K562 (cell line): Measurements from ENCODE around the gene CTF1. TPM values are rescaled to one million over a fixed set of nuclear protein-coding genes. Genes with fewer than 3 reads are reported as not detected.

Experiments
- CREM ChIP-seq: IDR thresholded peaks from 2 replicates; pipeline ENCODE4 v1.6.1; 2014; ENCODE audit warnings: antibody characterized with exemption, low read depth
- ESRRB ChIP-seq: fragments of 250-450 bp; sonication (Bioruptor Pico); IDR thresholded peaks from 2 replicates; pipeline ENCODE4 v1.5.0; 2020; ENCODE audit warnings: mild to moderate bottlenecking, moderate library complexity, borderline replicate concordance
- KDM1A ChIP-seq, 2 experiments: fragments of 450-650 bp; IDR thresholded peaks; 2 replicates each; pipeline ENCODE4 v1.6.1; 2016; ENCODE audit warnings: mild to moderate bottlenecking in 2 of 2
- MEF2D ChIP-seq: conservative IDR thresholded peaks from 2 replicates; pipeline ENCODE4 v1.6.1; 2016; ENCODE audit warnings: low read depth, missing genetic modification characterization, missing compliant biosample characterization
- RFX7 ChIP-seq: fragments of 250-450 bp; sonication (Bioruptor Pico); IDR thresholded peaks from 2 replicates; pipeline ENCODE4 v1.5.1; 2021; ENCODE audit warnings: mild to moderate bottlenecking
- SETDB1 ChIP-seq: IDR thresholded peaks from one replicate; pipeline ENCODE4 v1.6.1; 2012; ENCODE audit warnings: low read length, control low read depth, inconsistent platforms
- SIX5 ChIP-seq, 2 experiments: IDR thresholded peaks; 2 replicates each; pipeline ENCODE4 v1.6.1; 2011; ENCODE audit warnings: low read length in 2 of 2, borderline replicate concordance in 1 of 2, low read depth in 1 of 2, mild to moderate bottlenecking in 1 of 2, moderate library complexity in 1 of 2; ENCODE audit not compliant: insufficient read depth in 1 of 2
- polyA plus RNA-seq, 8 experiments: library from polyadenylated mRNA; depleted of rRNA in 4 of 8; stranded (reverse) in 5 of 8; unstranded in 3 of 8; fragments of >200 nt; fragmentation: Nextera tagmentation in 2 of 8; fragmentation: Illumina TruSeq in 1 of 8; extraction: Ambion mirVana in 2 of 8; extraction: Trizol in 1 of 8; gene quantifications; 2 replicates each; pipeline versions ENCODE4 v1.2.1 to v1.2.3, GENCODE V29; 2011 to 2014; ENCODE audit warnings: inconsistent platforms in 1 of 8, missing spikeins in 1 of 8
- total RNA-seq, 7 experiments: library from RNA; depleted of rRNA in 6 of 7; stranded (reverse); fragments of >200 nt in 6 of 7; fragmentation: Illumina TruSeq in 2 of 7; extraction: Trizol in 2 of 7; gene quantifications; 2 replicates each; pipeline versions ENCODE4 v1.2.1 to v1.2.3, GENCODE V29; 2011 to 2021; ENCODE audit warnings: low replicate concordance in 1 of 7
- TF ChIP-seq, protein P1 (sequence below), 2 experiments: IDR thresholded peaks; 2 replicates each; pipeline ENCODE4 v1.6.1; 2012; ENCODE audit warnings: improper control_type of control experiment in 2 of 2, low read depth in 2 of 2, low read length in 2 of 2, borderline replicate concordance in 1 of 2
- TF ChIP-seq, protein P2 (sequence below): fragments of 200-800 bp; sonication (Bioruptor generic); IDR thresholded peaks from 2 replicates; pipeline ENCODE4 v1.6.1; 2016; ENCODE audit warnings: missing genetic modification characterization, missing compliant biosample characterization
- TF ChIP-seq, protein P3 (sequence below): fragments of 450-650 bp; formaldehyde crosslinking; IDR thresholded peaks from 2 replicates; pipeline ENCODE4 v1.4.0; 2022; ENCODE audit warnings: missing genetic modification characterization
- TF ChIP-seq, protein P4 (sequence below): fragments of 200-800 bp; sonication (Bioruptor generic); IDR thresholded peaks from 2 replicates; pipeline ENCODE4 v1.6.1; 2017; ENCODE audit warnings: missing genetic modification characterization, missing compliant biosample characterization
- TF ChIP-seq, protein P5 (sequence below): sonication (generic); formaldehyde crosslinking; IDR thresholded peaks from 2 replicates; pipeline ENCODE4 v1.8.0; 2022; ENCODE audit warnings: missing genetic modification reagents, mild to moderate bottlenecking, moderate library complexity, borderline replicate concordance

The CTF1 gene
- total and polyA plus RNA-seq, 9 of the 15 experiments (the other 6 are each of a cell fraction or from before 2014, with no cell fraction given) = 0.24 to 2.5 (median 0.44) TPM

DNA sequence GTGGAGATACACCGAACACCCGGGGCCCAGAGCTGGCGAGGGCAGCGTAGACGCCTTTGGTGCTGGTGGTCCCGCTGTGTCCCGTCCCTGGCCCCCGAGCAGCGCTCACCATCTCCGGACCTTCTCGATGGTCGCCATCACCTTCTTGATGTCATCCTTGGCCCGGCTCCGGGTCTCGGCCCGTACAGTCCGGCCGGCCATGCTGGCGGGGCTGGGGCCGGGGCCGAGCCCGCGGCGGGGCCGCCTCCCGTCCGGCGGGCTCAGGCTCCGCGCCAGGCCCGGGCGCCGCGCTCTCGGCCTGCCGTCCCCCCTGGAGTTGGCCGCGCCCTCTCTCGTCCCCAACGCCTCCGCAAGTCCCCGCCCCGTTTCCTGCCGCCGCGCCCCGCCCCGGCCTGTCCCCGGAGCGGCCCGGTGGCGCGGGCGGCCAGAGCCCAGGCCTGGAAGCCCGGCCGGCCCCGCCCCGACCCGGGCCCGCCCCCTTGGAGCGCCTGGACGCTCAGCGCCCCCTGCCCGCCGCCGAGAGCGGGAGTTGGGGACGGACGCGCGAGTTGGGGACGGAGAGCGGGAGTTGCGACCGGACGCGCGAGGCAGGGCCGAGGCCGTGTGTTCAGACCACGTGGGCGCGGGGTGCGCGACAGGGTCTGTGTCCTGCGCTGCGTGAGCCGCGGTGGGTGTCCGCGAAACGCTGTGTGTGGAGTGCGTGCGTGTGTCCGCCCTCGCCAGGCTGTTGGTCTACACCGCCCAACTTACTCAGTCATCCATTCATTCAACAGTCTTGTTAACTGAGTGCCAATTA, 2.5 kb upstream of the CTF1 start, which contains the start of gene BCL7C (continued):
- TF ChIP-seq, protein P1, sequence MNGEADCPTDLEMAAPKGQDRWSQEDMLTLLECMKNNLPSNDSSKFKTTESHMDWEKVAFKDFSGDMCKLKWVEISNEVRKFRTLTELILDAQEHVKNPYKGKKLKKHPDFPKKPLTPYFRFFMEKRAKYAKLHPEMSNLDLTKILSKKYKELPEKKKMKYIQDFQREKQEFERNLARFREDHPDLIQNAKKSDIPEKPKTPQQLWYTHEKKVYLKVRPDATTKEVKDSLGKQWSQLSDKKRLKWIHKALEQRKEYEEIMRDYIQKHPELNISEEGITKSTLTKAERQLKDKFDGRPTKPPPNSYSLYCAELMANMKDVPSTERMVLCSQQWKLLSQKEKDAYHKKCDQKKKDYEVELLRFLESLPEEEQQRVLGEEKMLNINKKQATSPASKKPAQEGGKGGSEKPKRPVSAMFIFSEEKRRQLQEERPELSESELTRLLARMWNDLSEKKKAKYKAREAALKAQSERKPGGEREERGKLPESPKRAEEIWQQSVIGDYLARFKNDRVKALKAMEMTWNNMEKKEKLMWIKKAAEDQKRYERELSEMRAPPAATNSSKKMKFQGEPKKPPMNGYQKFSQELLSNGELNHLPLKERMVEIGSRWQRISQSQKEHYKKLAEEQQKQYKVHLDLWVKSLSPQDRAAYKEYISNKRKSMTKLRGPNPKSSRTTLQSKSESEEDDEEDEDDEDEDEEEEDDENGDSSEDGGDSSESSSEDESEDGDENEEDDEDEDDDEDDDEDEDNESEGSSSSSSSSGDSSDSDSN (IDR thresholded peaks at IDR 0.05; ENCODE audit: borderline replicate concordance in 1 of 2, low read depth in 2 of 2, low read length in 2 of 2) = peak; percentile 30 to 64; a peak in 1 of 4 replicates
- TF ChIP-seq SETDB1 (no peak), RFX7 (CRISPR knock-in tag) (0 out of 2 replicates have a peak, but pooled peaks have one; percentile 77), KDM1A (IDR thresholded peaks at IDR 0.05) (no peak), ESRRB (CRISPR knock-in tag) (no peak), MEF2D (no peak), CREM (peak; percentile 60), SIX5 (IDR thresholded peaks at IDR 0.05; ENCODE audit: borderline replicate concordance in 1 of 2, insufficient read depth in 1 of 2, low read depth in 1 of 2, low read length in 2 of 2) (no peak)
- TF ChIP-seq, protein P2, sequence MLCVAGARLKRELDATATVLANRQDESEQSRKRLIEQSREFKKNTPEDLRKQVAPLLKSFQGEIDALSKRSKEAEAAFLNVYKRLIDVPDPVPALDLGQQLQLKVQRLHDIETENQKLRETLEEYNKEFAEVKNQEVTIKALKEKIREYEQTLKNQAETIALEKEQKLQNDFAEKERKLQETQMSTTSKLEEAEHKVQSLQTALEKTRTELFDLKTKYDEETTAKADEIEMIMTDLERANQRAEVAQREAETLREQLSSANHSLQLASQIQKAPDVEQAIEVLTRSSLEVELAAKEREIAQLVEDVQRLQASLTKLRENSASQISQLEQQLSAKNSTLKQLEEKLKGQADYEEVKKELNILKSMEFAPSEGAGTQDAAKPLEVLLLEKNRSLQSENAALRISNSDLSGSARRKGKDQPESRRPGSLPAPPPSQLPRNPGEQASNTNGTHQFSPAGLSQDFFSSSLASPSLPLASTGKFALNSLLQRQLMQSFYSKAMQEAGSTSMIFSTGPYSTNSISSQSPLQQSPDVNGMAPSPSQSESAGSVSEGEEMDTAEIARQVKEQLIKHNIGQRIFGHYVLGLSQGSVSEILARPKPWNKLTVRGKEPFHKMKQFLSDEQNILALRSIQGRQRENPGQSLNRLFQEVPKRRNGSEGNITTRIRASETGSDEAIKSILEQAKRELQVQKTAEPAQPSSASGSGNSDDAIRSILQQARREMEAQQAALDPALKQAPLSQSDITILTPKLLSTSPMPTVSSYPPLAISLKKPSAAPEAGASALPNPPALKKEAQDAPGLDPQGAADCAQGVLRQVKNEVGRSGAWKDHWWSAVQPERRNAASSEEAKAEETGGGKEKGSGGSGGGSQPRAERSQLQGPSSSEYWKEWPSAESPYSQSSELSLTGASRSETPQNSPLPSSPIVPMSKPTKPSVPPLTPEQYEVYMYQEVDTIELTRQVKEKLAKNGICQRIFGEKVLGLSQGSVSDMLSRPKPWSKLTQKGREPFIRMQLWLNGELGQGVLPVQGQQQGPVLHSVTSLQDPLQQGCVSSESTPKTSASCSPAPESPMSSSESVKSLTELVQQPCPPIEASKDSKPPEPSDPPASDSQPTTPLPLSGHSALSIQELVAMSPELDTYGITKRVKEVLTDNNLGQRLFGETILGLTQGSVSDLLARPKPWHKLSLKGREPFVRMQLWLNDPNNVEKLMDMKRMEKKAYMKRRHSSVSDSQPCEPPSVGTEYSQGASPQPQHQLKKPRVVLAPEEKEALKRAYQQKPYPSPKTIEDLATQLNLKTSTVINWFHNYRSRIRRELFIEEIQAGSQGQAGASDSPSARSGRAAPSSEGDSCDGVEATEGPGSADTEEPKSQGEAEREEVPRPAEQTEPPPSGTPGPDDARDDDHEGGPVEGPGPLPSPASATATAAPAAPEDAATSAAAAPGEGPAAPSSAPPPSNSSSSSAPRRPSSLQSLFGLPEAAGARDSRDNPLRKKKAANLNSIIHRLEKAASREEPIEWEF (CRISPR knock-in tag) = peak; percentile 75; the same call in 1 of the 2 replicates
- TF ChIP-seq, protein P3, sequence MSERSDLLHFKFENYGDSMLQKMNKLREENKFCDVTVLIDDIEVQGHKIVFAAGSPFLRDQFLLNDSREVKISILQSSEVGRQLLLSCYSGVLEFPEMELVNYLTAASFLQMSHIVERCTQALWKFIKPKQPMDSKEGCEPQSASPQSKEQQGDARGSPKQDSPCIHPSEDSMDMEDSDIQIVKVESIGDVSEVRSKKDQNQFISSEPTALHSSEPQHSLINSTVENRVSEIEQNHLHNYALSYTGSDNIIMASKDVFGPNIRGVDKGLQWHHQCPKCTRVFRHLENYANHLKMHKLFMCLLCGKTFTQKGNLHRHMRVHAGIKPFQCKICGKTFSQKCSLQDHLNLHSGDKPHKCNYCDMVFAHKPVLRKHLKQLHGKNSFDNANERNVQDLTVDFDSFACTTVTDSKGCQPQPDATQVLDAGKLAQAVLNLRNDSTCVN (CRISPR knock-in tag) = no peak
- TF ChIP-seq, protein P4, sequence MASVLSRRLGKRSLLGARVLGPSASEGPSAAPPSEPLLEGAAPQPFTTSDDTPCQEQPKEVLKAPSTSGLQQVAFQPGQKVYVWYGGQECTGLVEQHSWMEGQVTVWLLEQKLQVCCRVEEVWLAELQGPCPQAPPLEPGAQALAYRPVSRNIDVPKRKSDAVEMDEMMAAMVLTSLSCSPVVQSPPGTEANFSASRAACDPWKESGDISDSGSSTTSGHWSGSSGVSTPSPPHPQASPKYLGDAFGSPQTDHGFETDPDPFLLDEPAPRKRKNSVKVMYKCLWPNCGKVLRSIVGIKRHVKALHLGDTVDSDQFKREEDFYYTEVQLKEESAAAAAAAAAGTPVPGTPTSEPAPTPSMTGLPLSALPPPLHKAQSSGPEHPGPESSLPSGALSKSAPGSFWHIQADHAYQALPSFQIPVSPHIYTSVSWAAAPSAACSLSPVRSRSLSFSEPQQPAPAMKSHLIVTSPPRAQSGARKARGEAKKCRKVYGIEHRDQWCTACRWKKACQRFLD (CRISPR knock-in tag) = peak; percentile 94
- TF ChIP-seq, protein P5, sequence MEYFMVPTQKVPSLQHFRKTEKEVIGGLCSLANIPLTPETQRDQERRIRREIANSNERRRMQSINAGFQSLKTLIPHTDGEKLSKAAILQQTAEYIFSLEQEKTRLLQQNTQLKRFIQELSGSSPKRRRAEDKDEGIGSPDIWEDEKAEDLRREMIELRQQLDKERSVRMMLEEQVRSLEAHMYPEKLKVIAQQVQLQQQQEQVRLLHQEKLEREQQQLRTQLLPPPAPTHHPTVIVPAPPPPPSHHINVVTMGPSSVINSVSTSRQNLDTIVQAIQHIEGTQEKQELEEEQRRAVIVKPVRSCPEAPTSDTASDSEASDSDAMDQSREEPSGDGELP (CRISPR knock-in tag) = peak; percentile 94
